ENCODE measurements around the gene PGM5.
"Not testable (repeated sequence)": the region's sequence is repeated elsewhere in the genome, so short reads cannot be mapped to it uniquely, and the experiment has no call there.

The PGM5 gene

GRCh38 chr9:68375789-68376188 is 19.4 kb downstream of the PGM5 start:
- not testable (repeated sequence) for DNase-seq (ENCODE audit: low read depth in 2 of 2, low spot score in 1 of 2)

- DNase-seq (ENCODE audit: low read depth in 2 of 2, low spot score in 1 of 2), result not testable (repeated sequence)
Observed at GRCh38 chr9:68377723-68378122, 21.3 kb downstream of the PGM5 start.

GRCh38 chr9:68383894-68384293 is 27.5 kb downstream of the PGM5 start:
- DNase-seq (ENCODE audit: low read depth in 2 of 2, low spot score in 1 of 2), result not testable (repeated sequence)

- DNase-seq (ENCODE audit: low read depth in 2 of 2, low spot score in 1 of 2), result not testable (repeated sequence)
Observed at GRCh38 chr9:68389558-68389957, 33.1 kb downstream of the PGM5 start.

- DNase-seq (ENCODE audit: low read depth in 2 of 2, low spot score in 1 of 2), result not testable (repeated sequence)
Observed at GRCh38 chr9:68390737-68391136, 34.3 kb downstream of the PGM5 start.

- not testable (repeated sequence) for DNase-seq (ENCODE audit: low read depth in 2 of 2, low spot score in 1 of 2)
Observed at GRCh38 chr9:68396411-68397094, 40.1 kb downstream of the PGM5 start.

GRCh38 chr9:68397095-68397423 is 40.6 kb downstream of the PGM5 start:
- not testable (repeated sequence) for DNase-seq (ENCODE audit: low read depth in 2 of 2, low spot score in 1 of 2)

GRCh38 chr9:68397796-68398195 is 41.4 kb downstream of the PGM5 start:
- not testable (repeated sequence) for DNase-seq (ENCODE audit: low read depth in 2 of 2, low spot score in 1 of 2)

- DNase-seq (ENCODE audit: low read depth in 2 of 2, low spot score in 1 of 2), result not testable (repeated sequence)
Observed at GRCh38 chr9:68398324-68398723, 41.9 kb downstream of the PGM5 start.

- not testable (repeated sequence) for DNase-seq (ENCODE audit: low read depth in 2 of 2, low spot score in 1 of 2)
Observed at GRCh38 chr9:68404421-68405185, 48.2 kb downstream of the PGM5 start.

- not testable (repeated sequence) for DNase-seq (ENCODE audit: low read depth in 2 of 2, low spot score in 1 of 2)
Observed at GRCh38 chr9:68411865-68412264, 55.5 kb downstream of the PGM5 start.

GRCh38 chr9:68412754-68413153 is 56.3 kb downstream of the PGM5 start:
- not testable (repeated sequence) for DNase-seq (ENCODE audit: low read depth in 2 of 2, low spot score in 1 of 2)

- not testable (repeated sequence) for DNase-seq (ENCODE audit: low read depth in 2 of 2, low spot score in 1 of 2)
Observed at GRCh38 chr9:68415065-68415464, 58.7 kb downstream of the PGM5 start.

- DNase-seq (ENCODE audit: low read depth in 2 of 2, low spot score in 1 of 2), result no peak
Observed at GRCh38 chr9:68416936-68417564, 60.6 kb downstream of the PGM5 start.

- no peak for DNase-seq (ENCODE audit: low read depth in 2 of 2, low spot score in 1 of 2)
Observed at GRCh38 chr9:68417762-68418161, 61.4 kb downstream of the PGM5 start.

GRCh38 chr9:68418259-68418845 is 61.9 kb downstream of the PGM5 start:
- no peak for DNase-seq (ENCODE audit: low read depth in 2 of 2, low spot score in 1 of 2)

GRCh38 chr9:68419901-68420300 is 63.5 kb downstream of the PGM5 start:
- DNase-seq (ENCODE audit: low read depth in 2 of 2, low spot score in 1 of 2), result no peak

- no peak for DNase-seq (ENCODE audit: low read depth in 2 of 2, low spot score in 1 of 2)
Observed at GRCh38 chr9:68426755-68427154, 70.3 kb downstream of the PGM5 start.

- DNase-seq (ENCODE audit: low read depth in 2 of 2, low spot score in 1 of 2), result no peak
Observed at GRCh38 chr9:68427216-68427977, 71.0 kb downstream of the PGM5 start.

GRCh38 chr9:68428481-68428880 is 72.1 kb downstream of the PGM5 start:
- DNase-seq (ENCODE audit: low read depth in 2 of 2, low spot score in 1 of 2), result no peak

GRCh38 chr9:68429631-68430030 is 73.2 kb downstream of the PGM5 start:
- no peak for DNase-seq (ENCODE audit: low read depth in 2 of 2, low spot score in 1 of 2)

Data from stimulated activated CD8-positive, alpha-beta memory T cell treated with anti-CD3 and anti-CD28 coated beads, Interleukin-4, amount 100 ng/mL, for 1 hour (primary cell).